Nephron progenitor cell (in vitro differentiated cells): Measurements from ENCODE around the gene PEDS1.

Source experiments
- DNase-seq: peaks from one replicate; pipeline ENCODE4 v3.0.0; 2021
- H3K27ac Mint-ChIP-seq: 2 replicates; pipeline ENCODE4 v1.8.0; 2021; ENCODE audit warnings: mild to moderate bottlenecking, moderate library complexity, mixed read lengths
- H3K27me3 Mint-ChIP-seq: 2 replicates; pipeline ENCODE4 v1.8.0; 2021; ENCODE audit warnings: mild to moderate bottlenecking, low read depth, mixed read lengths; ENCODE audit not compliant: poor library complexity
- H3K36me3 Mint-ChIP-seq: 2 replicates; pipeline ENCODE4 v1.8.0; 2021; ENCODE audit warnings: low read depth, mixed read lengths
- H3K4me1 Mint-ChIP-seq: 2 replicates; pipeline ENCODE4 v1.8.0; 2021; ENCODE audit warnings: mixed read lengths
- H3K4me3 Mint-ChIP-seq: 2 replicates; pipeline ENCODE4 v1.8.0; 2021; ENCODE audit warnings: mild to moderate bottlenecking, moderate library complexity, mixed read lengths
- H3K9me3 Mint-ChIP-seq: 2 replicates; pipeline ENCODE4 v1.8.0; 2021; ENCODE audit warnings: mild to moderate bottlenecking, moderate library complexity, mixed read lengths
- CTCF ChIP-seq: fragments of 200-600 bp; sonication (generic); IDR thresholded peaks from 2 replicates; pipeline ENCODE4 v1.5.0; 2021; ENCODE audit warnings: antibody characterized with exemption

The PEDS1 gene

GRCh38 chr20:50188287-50188688, 34.8 kb upstream of the PEDS1 start:
- peaks cover 4% of the 10 kb centered on the region for H3K9me3 Mint-ChIP-seq
- peaks cover 20% of the 10 kb centered on the region for H3K4me1 Mint-ChIP-seq
- TF ChIP-seq CTCF, result no peak
- H3K36me3 Mint-ChIP-seq, result peaks cover 5% of the 10 kb centered on the region
- peaks cover 33% of the 10 kb centered on the region for H3K27me3 Mint-ChIP-seq
- no peak for DNase-seq
- H3K4me3 Mint-ChIP-seq, result no peak overlapping the region
- H3K27ac Mint-ChIP-seq, result no peak overlapping the region

GRCh38 chr20:50187403-50188051, 34.0 kb upstream of the PEDS1 start:
- Mint-ChIP-seq H3K4me3 (no peak overlapping the region), H3K4me1 (peaks cover 12% of the 10 kb centered on the region), H3K27ac (no peak overlapping the region), H3K9me3 (peaks cover 4% of the 10 kb centered on the region), H3K27me3 (peaks cover 29% of the 10 kb centered on the region), H3K36me3 (peaks cover 5% of the 10 kb centered on the region)
- TF ChIP-seq CTCF, result no peak
- no peak for DNase-seq

GRCh38 chr20:50186987-50187402, 33.5 kb upstream of the PEDS1 start:
- Mint-ChIP-seq H3K27me3 (peaks cover 29% of the 10 kb centered on the region), H3K27ac (no peak overlapping the region), H3K36me3 (peaks cover 5% of the 10 kb centered on the region), H3K4me3 (no peak overlapping the region), H3K4me1 (peaks cover 8% of the 10 kb centered on the region), H3K9me3 (peaks cover 4% of the 10 kb centered on the region)
- TF ChIP-seq CTCF, result no peak
- no peak for DNase-seq

GRCh38 chr20:50186151-50186885, 32.8 kb upstream of the PEDS1 start:
- H3K27me3 Mint-ChIP-seq, result peaks cover 29% of the 10 kb centered on the region
- peaks cover 5% of the 10 kb centered on the region for H3K36me3 Mint-ChIP-seq
- H3K27ac Mint-ChIP-seq, result no peak overlapping the region
- peaks cover 4% of the 10 kb centered on the region for H3K9me3 Mint-ChIP-seq
- peak; percentile 98 for TF ChIP-seq CTCF
- peaks cover 8% of the 10 kb centered on the region for H3K4me1 Mint-ChIP-seq
- peak; percentile 99 for DNase-seq
- H3K4me3 Mint-ChIP-seq, result no peak overlapping the region

GRCh38 chr20:50185426-50185825, 31.9 kb upstream of the PEDS1 start:
- H3K4me1 Mint-ChIP-seq, result peaks cover 8% of the 10 kb centered on the region
- H3K4me3 Mint-ChIP-seq, result no peak overlapping the region
- no peak for DNase-seq
- H3K36me3 Mint-ChIP-seq, result peaks cover 5% of the 10 kb centered on the region
- peaks cover 29% of the 10 kb centered on the region for H3K27me3 Mint-ChIP-seq
- no peak for TF ChIP-seq CTCF
- peaks cover 4% of the 10 kb centered on the region for H3K9me3 Mint-ChIP-seq
- H3K27ac Mint-ChIP-seq, result no peak overlapping the region

- no peak for TF ChIP-seq CTCF
- Mint-ChIP-seq H3K4me3 (no peak overlapping the region), H3K27me3 (peaks cover 27% of the 10 kb centered on the region), H3K9me3 (peaks cover 4% of the 10 kb centered on the region), H3K27ac (no peak overlapping the region), H3K36me3 (peaks cover 5% of the 10 kb centered on the region), H3K4me1 (peaks cover 13% of the 10 kb centered on the region)
- DNase-seq, result no peak
Observed at GRCh38 chr20:50182346-50182745, 28.8 kb upstream of the PEDS1 start.
